ENCODE measurements around the gene ZNF557.
"Not testable (repeated sequence)": the region's sequence is repeated elsewhere in the genome, so short reads cannot be mapped to it uniquely, and the experiment has no call there.

The ZNF557 gene

DNA sequence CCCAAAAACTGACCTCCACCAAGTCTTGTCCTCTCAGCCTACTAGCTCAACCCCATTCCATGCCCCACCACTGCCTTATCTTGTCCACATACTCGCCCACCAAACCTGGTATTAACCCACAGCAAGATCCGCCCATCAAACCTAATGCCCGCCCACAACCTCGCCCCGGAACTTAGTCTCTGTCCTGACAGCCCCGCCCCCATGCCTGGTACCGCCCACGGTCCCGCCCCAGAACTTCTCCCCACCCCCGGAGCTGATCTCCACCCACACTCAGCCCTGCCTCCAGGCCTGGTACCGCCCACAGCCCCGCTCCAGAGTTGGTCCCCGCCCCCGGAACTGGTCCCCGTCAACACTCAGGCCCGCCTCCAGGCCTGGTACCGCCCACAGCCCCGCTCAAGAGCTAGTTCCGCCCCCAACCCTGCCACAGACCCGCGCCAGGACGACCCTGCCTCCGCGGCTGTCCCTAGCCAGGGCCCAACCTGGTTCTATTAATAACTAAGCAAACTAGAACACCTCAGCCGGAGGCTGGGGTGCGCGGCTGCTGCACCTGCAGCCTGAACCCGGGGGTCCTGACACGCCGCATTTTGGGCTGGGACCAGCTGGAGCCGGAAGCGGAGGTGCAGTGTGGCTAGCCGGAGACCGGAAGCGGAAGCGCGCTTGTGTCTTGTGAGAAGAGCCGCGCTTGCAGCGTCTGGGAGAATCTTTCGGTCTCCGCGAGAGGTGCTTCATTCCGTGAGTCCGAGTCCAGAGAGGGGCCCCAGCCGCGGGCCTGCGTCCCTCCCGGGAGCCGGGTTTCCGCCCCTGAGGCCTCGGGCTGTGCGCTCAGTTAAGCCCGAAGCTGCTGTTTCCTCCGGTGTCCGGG is at the start of gene ZNF557:
Gene ZNF557 (plus strand): TSS at position 662 of the 862 bp plus-strand sequence. CDS start 5,372 bp downstream, outside the sequence.
- DNase-seq, result peak; percentile 99

DNA sequence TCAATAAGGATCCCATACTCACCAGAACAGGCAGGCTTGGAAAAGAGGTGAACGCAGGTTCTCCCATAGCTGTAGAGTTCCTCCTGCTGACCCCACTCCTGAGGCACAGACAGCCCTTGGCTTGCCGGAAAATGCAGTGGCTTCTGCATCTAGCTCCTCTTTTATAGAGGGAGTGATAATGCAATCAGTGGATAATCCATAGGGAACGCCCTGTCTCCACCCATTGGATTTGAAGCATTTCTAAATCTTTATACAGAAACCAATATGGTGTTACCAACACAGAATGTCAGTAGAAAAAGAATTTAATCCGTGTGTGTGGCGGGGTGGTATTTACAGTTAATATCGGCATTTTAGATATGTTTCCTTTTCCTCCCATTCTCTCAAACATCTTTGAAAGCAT is 48.2 kb upstream of the ZNF557 start, which contains the start of gene MBD3L2B:
Gene MBD3L2B (minus strand): TSS at position 101 of the 400 bp plus-strand sequence. CDS start 34 bp downstream, at position 67.
- not testable (repeated sequence) for DNase-seq

DNA sequence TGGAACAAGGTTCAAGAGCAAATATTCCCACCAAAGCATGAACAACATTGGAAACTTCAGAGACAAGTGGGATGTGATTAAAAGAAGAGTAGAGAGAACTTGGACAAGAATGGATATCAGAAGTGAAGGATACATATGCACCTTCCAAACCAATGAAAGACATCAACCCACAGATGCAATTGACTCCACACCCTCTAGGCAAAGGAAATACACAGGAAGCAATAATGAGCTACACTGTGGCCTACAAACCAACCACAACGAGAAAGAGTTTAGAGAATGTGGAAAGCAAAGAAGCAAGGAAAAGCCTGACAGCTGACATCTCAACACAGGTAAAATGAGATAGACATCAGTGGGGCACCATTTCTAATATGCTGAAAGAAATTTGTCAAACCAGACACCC is 40.7 kb upstream of the ZNF557 start:
- DNase-seq, result not testable (repeated sequence)

DNA sequence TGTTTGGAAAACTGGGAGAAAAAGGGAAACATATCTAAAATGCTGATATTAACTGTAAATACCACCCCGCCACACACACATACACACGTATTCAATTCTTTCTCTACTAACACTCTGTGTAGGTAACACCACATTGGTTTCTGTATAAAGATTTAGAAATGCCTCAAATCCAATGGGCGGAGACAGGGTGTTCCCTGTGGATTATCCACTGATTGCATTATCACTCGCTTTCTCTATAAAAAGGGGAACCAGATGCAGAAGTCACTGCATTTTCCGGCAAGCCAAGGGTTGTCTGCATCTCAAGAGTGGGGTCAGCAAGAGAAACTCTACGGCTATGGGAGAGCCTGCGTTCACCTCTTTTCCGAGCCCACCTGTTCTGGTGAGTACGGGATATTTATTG is 39.2 kb upstream of the ZNF557 start, which contains the start of gene MBD3L5:
Gene MBD3L5 (plus strand): TSS at position 301 of the 400 bp plus-strand sequence. CDS start 34 bp downstream, at position 335.
- not testable (repeated sequence) for DNase-seq

DNA sequence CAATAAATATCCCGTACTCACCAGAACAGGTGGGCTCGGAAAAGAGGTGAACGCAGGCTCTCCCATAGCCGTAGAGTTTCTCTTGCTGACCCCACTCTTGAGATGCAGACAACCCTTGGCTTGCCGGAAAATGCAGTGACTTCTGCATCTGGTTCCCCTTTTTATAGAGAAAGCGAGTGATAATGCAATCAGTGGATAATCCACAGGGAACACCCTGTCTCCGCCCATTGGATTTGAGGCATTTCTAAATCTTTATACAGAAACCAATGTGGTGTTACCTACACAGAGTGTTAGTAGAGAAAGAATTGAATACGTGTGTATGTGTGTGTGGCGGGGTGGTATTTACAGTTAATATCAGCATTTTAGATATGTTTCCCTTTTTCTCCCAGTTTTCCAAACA is 29.4 kb upstream of the ZNF557 start, which contains the start of gene MBD3L4:
Gene MBD3L4 (minus strand): TSS at position 101 of the 400 bp plus-strand sequence. CDS start 35 bp downstream, at position 66.
- DNase-seq, result not testable (repeated sequence)

DNA sequence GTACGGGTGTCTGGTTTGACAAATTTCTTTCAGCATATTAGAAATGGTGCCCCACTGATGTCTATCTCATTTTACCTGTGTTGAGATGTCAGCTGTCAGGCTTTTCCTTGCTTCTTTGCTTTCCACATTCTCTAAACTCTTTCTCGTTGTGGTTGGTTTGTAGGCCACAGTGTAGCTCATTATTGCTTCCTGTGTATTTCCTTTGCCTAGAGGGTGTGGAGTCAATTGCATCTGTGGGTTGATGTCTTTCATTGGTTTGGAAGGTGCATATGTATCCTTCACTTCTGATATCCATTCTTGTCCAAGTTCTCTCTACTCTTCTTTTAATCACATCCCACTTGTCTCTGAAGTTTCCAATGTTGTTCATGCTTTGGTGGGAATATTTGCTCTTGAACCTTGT is 27.9 kb upstream of the ZNF557 start:
- not testable (repeated sequence) for DNase-seq

DNA sequence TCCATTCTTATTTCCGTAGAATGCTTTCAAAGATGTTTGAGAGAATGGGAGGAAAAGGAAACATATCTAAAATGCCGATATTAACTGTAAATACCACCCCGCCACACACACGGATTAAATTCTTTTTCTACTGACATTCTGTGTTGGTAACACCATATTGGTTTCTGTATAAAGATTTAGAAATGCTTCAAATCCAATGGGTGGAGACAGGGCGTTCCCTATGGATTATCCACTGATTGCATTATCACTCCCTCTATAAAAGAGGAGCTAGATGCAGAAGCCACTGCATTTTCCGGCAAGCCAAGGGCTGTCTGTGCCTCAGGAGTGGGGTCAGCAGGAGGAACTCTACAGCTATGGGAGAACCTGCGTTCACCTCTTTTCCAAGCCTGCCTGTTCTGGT is 20.5 kb upstream of the ZNF557 start, which contains the start of gene MBD3L2:
Gene MBD3L2 (plus strand): TSS at position 301 of the 400 bp plus-strand sequence. CDS start 53 bp downstream, at position 354.
- DNase-seq, result not testable (repeated sequence)

DNA sequence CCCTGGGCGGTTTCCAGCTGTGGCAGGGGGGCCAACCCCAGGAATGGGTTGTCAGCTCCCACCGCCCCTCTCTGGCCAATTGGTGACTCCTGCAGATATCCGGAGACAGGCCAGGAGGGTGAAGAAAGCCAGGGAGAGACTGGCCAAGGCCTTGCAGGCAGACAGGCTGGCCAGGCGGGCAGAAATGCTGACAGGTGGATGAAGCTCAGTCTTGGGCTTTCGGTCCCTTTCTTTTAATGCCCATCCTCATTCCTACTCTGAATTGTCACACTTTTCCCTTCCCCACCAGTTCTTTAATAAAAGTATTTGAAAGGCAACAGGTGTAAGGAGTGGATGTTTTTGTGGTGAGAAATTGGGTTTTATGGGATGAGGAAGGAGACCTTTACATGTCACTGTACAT is 18.1 kb upstream of the ZNF557 start:
- not testable (repeated sequence) for DNase-seq

DNA sequence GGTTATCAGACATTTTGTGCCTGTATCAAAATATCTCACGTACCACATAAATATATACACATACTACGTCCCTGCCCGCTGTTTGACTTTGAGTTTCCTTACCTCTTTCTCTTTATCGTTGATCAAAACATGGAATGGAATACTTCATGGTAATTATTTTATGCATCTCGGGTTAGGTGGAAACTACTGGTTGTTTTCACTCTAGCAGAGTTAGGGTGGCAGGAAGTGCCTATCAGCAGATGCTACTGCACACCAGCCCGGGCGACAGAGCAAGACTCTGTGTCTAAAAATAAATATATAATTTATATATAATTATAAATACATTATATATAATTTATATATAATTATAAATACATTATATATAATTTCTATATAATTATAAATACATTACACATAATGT is 16.6 kb upstream of the ZNF557 start:
- not testable (repeated sequence) for DNase-seq

DNA sequence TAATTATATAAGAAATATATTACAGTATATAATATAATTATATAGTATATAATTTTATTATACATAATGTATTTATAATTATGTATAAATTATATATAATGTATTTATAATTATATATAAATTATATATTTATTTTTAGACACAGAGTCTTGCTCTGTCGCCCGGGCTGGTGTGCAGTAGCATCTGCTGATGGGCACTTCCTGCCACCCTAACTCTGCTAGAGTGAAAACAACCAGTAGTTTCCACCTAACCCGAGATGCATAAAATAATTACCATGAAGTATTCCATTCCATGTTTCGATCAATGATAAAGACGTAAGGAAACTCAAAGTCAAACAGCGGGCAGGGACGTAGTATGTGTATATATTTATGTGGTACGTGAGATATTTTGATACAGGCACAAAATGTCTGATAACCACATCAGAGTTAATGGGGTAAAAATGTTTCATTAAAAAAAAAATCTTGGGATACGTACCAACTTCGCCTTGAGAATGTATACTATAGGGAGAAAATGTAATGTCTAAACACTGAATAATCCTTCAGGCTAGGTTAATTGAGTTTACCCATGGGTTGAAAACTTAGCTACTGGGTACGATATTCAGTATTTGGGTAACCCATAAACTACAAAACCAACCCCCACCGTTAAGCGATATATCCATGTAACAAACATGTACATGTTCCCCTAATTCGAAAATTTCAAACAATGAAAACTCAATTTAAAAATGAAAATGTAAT is 14.7 kb upstream of the ZNF557 start:
- not testable (repeated sequence) for DNase-seq

DNA sequence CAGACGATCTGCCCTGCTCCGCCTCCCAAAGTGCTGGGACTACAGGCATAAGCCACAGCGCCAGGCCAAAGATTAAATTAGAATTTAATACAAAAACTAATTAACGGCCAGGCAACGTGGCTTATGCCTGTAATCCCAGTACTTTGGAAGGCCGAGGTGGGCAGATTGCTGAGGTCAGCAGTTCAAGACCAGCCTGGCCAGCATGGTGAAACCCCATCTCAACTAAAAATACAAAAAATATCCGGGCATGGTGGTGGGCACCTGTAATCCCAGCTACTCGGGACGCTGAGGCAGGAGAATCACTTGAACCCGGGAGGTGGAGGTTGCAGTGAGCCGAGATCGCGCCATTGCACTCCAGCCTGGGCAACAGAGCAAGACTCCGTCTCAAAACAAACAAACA is 13.8 kb upstream of the ZNF557 start:
- DNase-seq, result not testable (repeated sequence)

DNA sequence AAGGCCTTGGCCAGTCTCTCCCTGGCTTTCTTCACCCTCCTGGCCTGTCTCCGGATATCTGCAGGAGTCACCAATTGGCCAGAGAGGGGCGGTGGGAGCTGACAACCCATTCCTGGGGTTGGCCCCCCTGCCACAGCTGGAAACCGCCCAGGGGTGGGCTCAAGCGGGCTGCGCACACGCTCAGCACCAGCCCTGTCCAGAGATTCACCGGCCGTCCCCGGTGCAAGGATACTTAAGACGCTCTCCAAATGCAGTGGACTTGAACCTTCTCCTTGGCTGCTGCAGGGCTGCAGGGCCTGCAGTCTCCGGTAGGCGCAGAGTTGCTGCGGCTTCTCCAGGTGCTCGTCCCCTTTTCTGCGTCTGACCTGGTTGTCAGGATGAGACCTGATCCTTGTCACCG is 13.1 kb upstream of the ZNF557 start:
- DNase-seq, result not testable (repeated sequence)

DNA sequence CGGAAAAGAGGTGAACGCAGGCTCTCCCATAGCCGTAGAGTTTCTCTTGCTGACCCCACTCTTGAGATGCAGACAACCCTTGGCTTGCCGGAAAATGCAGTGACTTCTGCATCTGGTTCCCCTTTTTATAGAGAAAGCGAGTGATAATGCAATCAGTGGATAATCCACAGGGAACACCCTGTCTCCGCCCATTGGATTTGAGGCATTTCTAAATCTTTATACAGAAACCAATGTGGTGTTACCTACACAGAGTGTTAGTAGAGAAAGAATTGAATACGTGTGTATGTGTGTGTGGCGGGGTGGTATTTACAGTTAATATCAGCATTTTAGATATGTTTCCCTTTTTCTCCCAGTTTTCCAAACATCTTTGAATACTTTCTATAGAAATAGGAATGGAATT is 10.9 kb upstream of the ZNF557 start, which contains the start of gene MBD3L3:
Gene MBD3L3 (minus strand): TSS at position 101 of the 400 bp plus-strand sequence. CDS start 71 bp downstream, at position 30.
- not testable (repeated sequence) for DNase-seq

DNA sequence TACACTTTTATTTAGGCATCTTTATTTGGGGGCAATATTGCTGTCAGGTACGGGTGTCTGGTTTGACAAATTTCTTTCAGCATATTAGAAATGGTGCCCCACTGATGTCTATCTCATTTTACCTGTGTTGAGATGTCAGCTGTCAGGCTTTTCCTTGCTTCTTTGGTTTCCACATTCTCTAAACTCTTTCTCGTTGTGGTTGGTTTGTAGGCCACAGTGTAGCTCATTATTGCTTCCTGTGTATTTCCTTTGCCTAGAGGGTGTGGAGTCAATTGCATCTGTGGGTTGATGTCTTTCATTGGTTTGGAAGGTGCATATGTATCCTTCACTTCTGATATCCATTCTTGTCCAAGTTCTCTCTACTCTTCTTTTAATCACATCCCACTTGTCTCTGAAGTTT is 9.5 kb upstream of the ZNF557 start:
- DNase-seq, result not testable (repeated sequence)

DNA sequence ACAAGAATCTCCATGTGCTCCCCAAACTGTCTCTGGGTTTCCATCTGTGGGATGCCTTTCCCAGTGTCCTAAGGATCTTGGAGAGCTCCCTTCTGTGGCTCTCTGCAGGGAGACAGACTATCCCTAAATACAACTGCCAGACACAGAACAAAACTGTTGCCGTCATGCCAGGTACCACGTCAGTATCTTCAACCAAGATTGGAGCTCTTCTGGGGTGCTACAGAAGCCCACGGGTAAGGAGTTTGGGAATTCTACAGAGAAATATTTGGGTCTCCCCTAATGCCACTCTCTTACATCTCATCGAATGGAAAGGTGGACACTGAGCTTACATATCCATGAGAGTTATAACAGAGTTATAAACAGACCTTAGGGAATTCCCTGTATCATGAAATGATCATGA is 6.2 kb upstream of the ZNF557 start:
- DNase-seq, result no peak

DNA sequence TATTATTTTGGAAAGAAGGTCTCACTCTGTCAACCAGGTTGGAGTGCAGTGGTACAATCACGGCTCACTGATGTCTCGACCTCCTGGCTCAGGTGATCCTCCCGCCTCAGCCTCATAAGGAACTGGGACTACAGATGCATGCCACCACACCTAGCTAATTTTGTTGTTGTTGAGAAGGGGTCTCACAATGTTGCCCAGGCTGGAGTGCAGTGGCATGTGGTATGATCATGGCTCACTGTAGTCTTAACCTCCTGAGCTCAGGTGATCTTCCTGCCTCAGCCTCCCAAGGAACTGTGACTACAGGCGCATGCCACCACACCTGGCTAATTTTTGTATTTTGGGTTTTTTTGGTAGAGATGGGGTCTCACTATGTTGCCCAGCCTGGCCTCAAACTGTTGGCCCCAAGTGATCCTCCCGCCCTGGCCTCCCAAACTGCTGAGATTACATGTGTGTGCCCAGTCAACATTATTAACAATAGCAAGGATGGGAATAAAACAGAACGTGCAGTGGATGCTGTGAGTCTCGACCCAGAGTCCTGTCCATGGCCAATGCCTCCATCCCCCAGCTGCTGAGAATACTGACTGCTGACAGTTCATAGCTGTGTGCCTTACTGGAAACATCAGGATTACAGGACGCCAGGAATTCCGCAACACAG is 5.6 kb upstream of the ZNF557 start:
- DNase-seq, result no peak

DNA sequence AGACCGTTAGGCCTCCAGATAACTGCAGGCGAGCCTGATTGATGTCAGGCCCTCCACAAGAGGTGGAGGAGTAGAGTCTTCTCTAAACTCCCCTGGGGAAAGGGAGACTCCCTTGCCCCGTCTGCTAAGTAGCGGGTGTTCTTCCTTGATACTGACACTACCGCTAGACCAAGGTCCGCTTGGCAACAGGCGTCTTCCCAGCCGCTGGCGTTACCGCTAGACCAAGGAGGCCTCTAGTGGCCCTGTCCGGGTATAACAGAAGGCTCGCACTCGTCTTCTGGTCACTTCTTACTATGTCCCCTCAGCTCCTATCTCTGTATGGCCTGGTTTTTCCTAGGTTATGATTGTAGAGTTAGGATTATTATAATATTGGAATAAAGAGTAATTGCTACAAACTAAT is 2.4 kb upstream of the ZNF557 start:
- not testable (repeated sequence) for DNase-seq

DNA sequence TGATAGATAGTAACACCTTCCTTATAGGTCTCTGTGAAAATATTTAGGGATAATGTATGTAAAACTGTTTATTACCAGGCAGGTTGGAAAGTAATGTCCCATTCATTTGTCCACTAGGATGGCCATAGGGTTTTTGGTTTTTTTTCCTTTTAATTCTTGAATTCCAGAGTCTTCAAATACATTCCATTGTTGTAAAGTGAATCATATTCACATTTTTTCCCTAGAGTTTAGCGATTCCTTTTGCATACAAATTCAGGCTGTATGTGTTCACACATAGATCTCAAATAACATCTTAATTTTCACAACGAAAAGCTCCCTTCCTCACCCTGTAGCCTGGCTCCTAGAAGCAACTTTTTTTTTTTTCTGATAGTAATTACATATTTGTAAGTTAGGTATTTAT is 1.8 kb upstream of the ZNF557 start:
- no peak for DNase-seq

DNA sequence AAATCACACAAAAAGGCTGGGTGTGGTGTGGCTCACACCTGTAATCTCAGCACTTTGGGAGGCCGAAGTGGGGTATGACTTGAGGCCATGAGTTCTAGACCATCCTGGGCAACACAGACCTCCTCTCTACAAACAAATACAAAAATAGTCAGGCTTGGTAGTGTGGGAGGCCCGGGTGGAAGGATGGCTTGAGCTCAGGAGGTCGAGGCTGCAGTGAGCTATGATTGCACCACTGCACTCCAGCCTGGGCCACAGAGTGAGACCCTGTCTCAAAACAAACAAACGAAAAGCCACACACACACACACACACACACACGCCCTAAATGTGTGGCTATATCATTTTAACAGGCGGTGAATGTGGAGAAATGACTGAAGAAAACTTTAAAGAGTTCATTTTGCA is 904 bp upstream of the ZNF557 start:
- no peak for DNase-seq

DNA sequence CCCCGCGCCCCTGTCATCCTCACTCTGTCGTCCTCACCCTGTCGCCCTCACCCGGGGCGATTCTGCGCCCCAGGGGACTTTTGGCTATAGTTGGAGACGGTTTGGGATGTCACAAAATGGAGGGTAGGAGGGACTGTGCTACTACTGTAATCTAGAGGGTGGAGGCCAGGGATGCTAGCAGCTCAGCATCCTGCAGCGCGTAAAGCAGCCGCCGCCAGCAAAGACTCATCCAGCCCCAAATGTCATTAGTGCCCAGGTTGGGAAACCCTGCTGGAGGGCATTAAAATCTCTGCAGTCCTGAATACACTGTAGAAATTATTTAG is 362 bp downstream of the ZNF557 start:
- no peak for DNase-seq

DNA sequence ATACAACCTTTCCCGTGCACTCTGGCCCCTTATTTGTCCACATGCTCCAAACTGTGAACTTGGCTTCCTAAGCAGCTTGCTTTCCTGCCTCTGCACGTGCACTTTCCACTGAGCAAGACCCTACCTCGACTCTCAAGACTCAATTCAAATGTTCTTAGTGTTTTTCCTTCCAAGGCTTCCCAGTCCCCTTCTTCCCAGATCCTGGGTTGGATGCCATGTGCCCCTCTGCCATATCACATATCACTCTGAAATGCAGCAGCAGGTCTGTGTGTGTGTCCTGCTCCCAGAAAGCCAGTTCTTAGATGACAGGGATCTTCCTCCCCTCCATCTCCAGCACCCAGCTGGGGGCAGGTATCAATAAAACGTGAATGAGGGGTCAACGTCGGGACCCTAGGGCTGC is 3.0 kb downstream of the ZNF557 start:
- DNase-seq, result no peak

DNA sequence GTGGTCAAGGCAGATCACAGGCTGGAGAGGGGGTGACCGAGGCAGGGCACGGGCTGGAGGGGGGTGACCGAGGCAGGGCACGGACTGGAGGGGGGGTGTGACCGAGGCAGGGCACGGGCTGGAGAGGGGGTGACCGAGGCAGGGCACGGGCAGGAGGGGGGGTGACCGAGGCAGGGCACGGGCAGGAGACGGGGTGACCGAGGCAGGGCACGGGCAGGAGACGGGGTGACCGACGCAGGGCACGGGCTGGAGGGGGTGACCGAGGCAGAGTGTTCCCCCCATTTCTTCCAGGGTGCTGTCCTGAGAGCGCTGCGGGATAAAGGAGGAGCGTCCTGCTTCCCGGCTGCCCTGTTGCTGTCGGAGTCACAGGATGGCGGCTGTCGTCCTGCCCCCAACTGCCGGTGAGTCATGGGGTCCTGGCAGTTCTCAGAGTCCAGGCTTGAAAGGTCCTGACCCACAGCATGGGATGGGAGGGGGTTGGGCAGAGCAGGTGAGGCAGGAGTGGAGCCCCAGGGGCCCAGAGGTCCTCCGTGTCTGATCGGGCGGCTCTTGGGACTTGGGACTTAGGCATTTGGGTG is 5.3 kb downstream of the ZNF557 start:
- DNase-seq, result no peak
